Loucy (cell line): ENCODE measurements around the gene PDE4D.

Experiments
- CTCF ChIP-seq: fragments of 200-600 bp; sonication (generic); conservative IDR thresholded peaks from 2 replicates; pipeline ENCODE4 v1.5.1; 2014; ENCODE audit warnings: mild to moderate bottlenecking, antibody characterized with exemption, low read length
- EZH2phosphoT487 ChIP-seq: fragments of 200-600 bp; IDR thresholded peaks from 2 replicates; pipeline ENCODE4 v1.6.1; 2018; ENCODE audit warnings: antibody characterized with exemption, mild to moderate bottlenecking, moderate library complexity, borderline replicate concordance

DNA sequence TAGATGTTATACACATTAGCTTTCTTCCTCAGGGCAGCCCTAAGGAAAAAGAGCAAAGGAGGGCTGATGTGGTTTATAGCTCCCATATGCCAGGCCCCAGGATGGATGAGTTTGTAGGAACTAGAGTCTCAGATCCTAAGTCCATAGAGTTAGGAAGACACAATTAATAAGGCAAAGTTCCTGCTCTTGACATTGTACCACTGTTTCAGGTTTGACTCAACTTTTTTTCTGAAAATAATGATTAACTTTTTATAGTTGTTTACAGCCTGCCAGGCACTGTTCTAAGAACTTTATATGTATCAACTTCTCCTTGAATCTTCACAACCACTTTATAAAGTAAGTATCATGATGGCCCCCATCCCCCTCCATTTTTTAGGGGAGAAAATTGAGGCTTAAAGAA is 339.5 kb downstream of the PDE4D start:
- TF ChIP-seq CTCF (no peak), EZH2phosphoT487 (no peak)
